Astrocyte of the spinal cord (primary cell): ENCODE measurements around the gene MRPL10.

ENCODE experiments used
- DNase-seq: peaks from one replicate; pipeline ENCODE4 v3.0.0; 2011; ENCODE audit warnings: low read depth, low spot score
- H3K4me3 ChIP-seq: 2 replicates; pipeline ENCODE4 v1.5.1; 2011; ENCODE audit warnings: low read depth, mild to moderate bottlenecking, low read length, moderate library complexity
- CTCF ChIP-seq: IDR thresholded peaks from 2 replicates; pipeline ENCODE4 v1.5.1; 2012; ENCODE audit warnings: low read depth, mild to moderate bottlenecking, low read length, inconsistent platforms
- in situ Hi-C: cut with HindIII; loops from 2 replicates; pipeline ENCODE4 v1.10.0; 2017; ENCODE audit warnings: low sequenced_read_pairs

Gene MRPL10

GRCh38 chr17:47831003-47831933 is at the start of gene MRPL10, which contains the start of gene LRRC46:
Gene MRPL10, minus strand, starts transcription at chr17:47831541. Its CDS starts 30 bp downstream, at chr17:47831511.
Gene LRRC46, plus strand, starts transcription at chr17:47831670. Its CDS starts 320 bp downstream, at chr17:47831990.
- in situ Hi-C loops, result no loop called here
- DNase-seq, result peak; percentile 92
- H3K4me3 ChIP-seq, result peak within 1 kb of the TSS; percentile 96
- TF ChIP-seq CTCF, result peak; percentile 46

GRCh38 chr17:47879776-47880454 is 48.6 kb upstream of the MRPL10 start:
- DNase-seq, result no peak
- no peak overlapping the region for H3K4me3 ChIP-seq
- TF ChIP-seq CTCF, result no peak
- in situ Hi-C loops, result no loop called here

GRCh38 chr17:47879028-47879585 is 47.8 kb upstream of the MRPL10 start:
- no peak for TF ChIP-seq CTCF
- peak; percentile 16 for DNase-seq
- no peak overlapping the region for H3K4me3 ChIP-seq
- in situ Hi-C loops, result no loop called here

- DNase-seq, result no peak
- no peak overlapping the region for H3K4me3 ChIP-seq
Observed at GRCh38 chr17:47878203-47879027, 47.1 kb upstream of the MRPL10 start.

GRCh38 chr17:47877368-47878034 is 46.2 kb upstream of the MRPL10 start:
- in situ Hi-C loops, result no loop called here
- DNase-seq, result no peak
- no peak overlapping the region for H3K4me3 ChIP-seq
- no peak for TF ChIP-seq CTCF

More at GRCh38 chr17:47878203-47879027, 47.1 kb upstream of the MRPL10 start:
- in situ Hi-C loops, result no loop called here
- TF ChIP-seq CTCF, result no peak
